B cell (primary cell): Measurements from ENCODE around the gene PAQR4. TPM values are rescaled to one million over a fixed set of nuclear protein-coding genes. Genes with fewer than 3 reads are reported as not detected.
A peak's percentile ranks its signal among the peaks of the same experiment; 100 is the strongest.

Source experiments
- ATAC-seq: fragments of 200-7000 bp; cut with Tn5 transposase; one replicate; pipeline ENCODE4 v1.10.0; 2021; ENCODE audit warnings: low read depth, mild to moderate bottlenecking, moderate number of reproducible peaks, moderate library complexity
- CTCF ChIA-PET: fragments of 350-600 bp; sonication (Branson Sonifier 250); formaldehyde crosslinking; loops from one replicate; lab custom pipeline; 2021; ENCODE audit warnings: antibody characterized with exemption, inconsistent platforms; lab: Charles Lee
- POLR2A ChIA-PET: fragments of 350-600 bp; sonication (Branson Sonifier 250); formaldehyde crosslinking; loops from one replicate; lab custom pipeline; 2021; ENCODE audit warnings: antibody characterized with exemption; lab: Charles Lee
- DNase-seq: peaks from one replicate; pipeline ENCODE4 v3.0.0; 2013
- H2AFZ ChIP-seq: 2 replicates; pipeline ENCODE4 v1.6.1; 2012; ENCODE audit warnings: mild to moderate bottlenecking, low read depth, low read length; ENCODE audit not compliant: insufficient read depth, poor library complexity, severe bottlenecking
- H3K27ac ChIP-seq, 2 donors: 1 replicate in 1 of 2; 2 replicates in 1 of 2; pipeline ENCODE4 v1.5.1; 2012 to 2013; ENCODE audit warnings: low read length in 2 of 2, mild to moderate bottlenecking in 2 of 2, moderate library complexity in 1 of 2
- H3K27me3 ChIP-seq, 4 experiments: fragments of 200-600 bp in 1 of 4; sonication (generic) in 1 of 4; replicated peaks in 1 of 4; 1 replicate in 2 of 4; 2 replicates in 2 of 4; pipeline versions ENCODE4 v1.6.1 to v1.7.0; 2013 to 2016; ENCODE audit warnings: low read length in 3 of 4, mild to moderate bottlenecking in 2 of 4, mixed read lengths in 1 of 4, moderate library complexity in 1 of 4; ENCODE audit not compliant: insufficient read depth in 4 of 4, control insufficient read depth in 3 of 4; ENCODE audit errors: control extremely low read depth in 1 of 4
- H3K36me3 ChIP-seq, 2 experiments: replicated peaks in 1 of 2; 1 replicate in 1 of 2; 2 replicates in 1 of 2; pipeline versions ENCODE4 v1.6.1 to v1.7.1; 2013; ENCODE audit warnings: low read length in 1 of 2; ENCODE audit not compliant: insufficient read depth in 2 of 2, control insufficient read depth in 1 of 2; ENCODE audit errors: control extremely low read depth in 1 of 2, extremely low read depth in 1 of 2
- H3K4me1 ChIP-seq, 2 donors: fragments of 200-600 bp in 1 of 2; sonication (generic) in 1 of 2; 1 replicate in 1 of 2; 2 replicates in 1 of 2; pipeline versions ENCODE4 v1.5.1 to v1.6.1; 2013 to 2017; ENCODE audit warnings: low read length in 2 of 2; ENCODE audit not compliant: control insufficient read depth in 2 of 2, insufficient read depth in 2 of 2
- H3K4me2 ChIP-seq: replicated peaks from 2 replicates; pipeline ENCODE3; 2012; ENCODE audit warnings: mild to moderate bottlenecking, low read depth, low read length; ENCODE audit not compliant: poor library complexity, severe bottlenecking
- H3K4me3 ChIP-seq, 5 experiments: fragments of 200-600 bp in 1 of 5; sonication (generic) in 1 of 5; 1 replicate in 3 of 5; 2 replicates in 2 of 5; pipeline versions ENCODE4 v1.5.1 to v1.7.0; 2011 to 2016; ENCODE audit warnings: low read length in 4 of 5, mild to moderate bottlenecking in 4 of 5, low read depth in 2 of 5, control low read depth in 1 of 5, moderate library complexity in 1 of 5; ENCODE audit not compliant: insufficient read depth in 1 of 5; ENCODE audit errors: control extremely low read depth in 1 of 5, extremely low read depth in 1 of 5
- H3K79me2 ChIP-seq: fragments of 200-600 bp; sonication (generic); one replicate; pipeline ENCODE4 v1.6.0; 2016; ENCODE audit warnings: low read length; ENCODE audit not compliant: control insufficient read depth, insufficient read depth
- H3K9ac ChIP-seq: fragments of 200-600 bp; sonication (generic); 2 replicates; pipeline ENCODE4 v1.6.1; 2017; ENCODE audit warnings: mild to moderate bottlenecking, low read length, moderate library complexity
- H3K9me3 ChIP-seq, 3 donors: one replicate each; pipeline versions ENCODE4 v1.6.1 to v1.7.1; 2013; ENCODE audit warnings: low read length in 2 of 3; ENCODE audit not compliant: control insufficient read depth in 2 of 3, insufficient read depth in 1 of 3; ENCODE audit errors: control extremely low read depth in 1 of 3
- H4K20me1 ChIP-seq: 2 replicates; pipeline ENCODE4 v1.6.0; 2012; ENCODE audit warnings: mild to moderate bottlenecking, low read length; ENCODE audit not compliant: insufficient read depth, control insufficient read depth, poor library complexity, severe bottlenecking
- H3K27ac Mint-ChIP-seq: one replicate; pipeline ENCODE4 v1.8.0; 2021; ENCODE audit warnings: mixed read lengths
- H3K27me3 Mint-ChIP-seq: one replicate; pipeline ENCODE4 v1.8.0; 2021; ENCODE audit warnings: mixed read lengths
- H3K4me1 Mint-ChIP-seq: one replicate; pipeline ENCODE4 v1.8.0; 2021; ENCODE audit warnings: mixed read lengths
- H3K4me3 Mint-ChIP-seq: one replicate; pipeline ENCODE4 v1.8.0; 2021; ENCODE audit warnings: mixed read lengths
- H3K9me3 Mint-ChIP-seq: one replicate; pipeline ENCODE4 v1.8.0; 2022; ENCODE audit warnings: mixed read lengths; ENCODE audit not compliant: insufficient read depth
- CTCF ChIP-seq: fragments of 200-600 bp; IDR thresholded peaks from one replicate; pipeline ENCODE4 v1.8.0; 2022; ENCODE audit warnings: antibody characterized with exemption, mild to moderate bottlenecking
- EZH2 ChIP-seq: IDR thresholded peaks from 2 replicates; pipeline ENCODE4 v1.6.1; 2012; ENCODE audit warnings: borderline replicate concordance, low read depth, mild to moderate bottlenecking, moderate library complexity, low read length; ENCODE audit not compliant: insufficient read depth, poor library complexity, severe bottlenecking
- WGBS: methylation state at CpG from one replicate; pipeline ENCODE4 v1.1.5; 2013; ENCODE audit warnings: missing lambda C conversion rate; ENCODE audit not compliant: insufficient coverage; 5-methylcytosine and 5-hydroxymethylcytosine counted together
- intact Hi-C: fragments of 100-400 bp; cut with micrococcal nuclease; formaldehyde crosslinking; loops from one replicate; pipeline ENCODE4 v1.10.0; 2022
- polyA plus RNA-seq: library from polyadenylated mRNA; depleted of rRNA; stranded (reverse); fragments of >200 nt; gene quantifications from 2 replicates; pipeline ENCODE4 v1.2.3, GENCODE V29; 2012
- total RNA-seq, 2 donors: library from RNA; stranded (reverse); fragments of 120-200 nt in 1 of 2; gene quantifications; 1 replicate in 1 of 2; 2 replicates in 1 of 2; pipeline versions ENCODE4 v1.2.3 to v1.2.4, GENCODE V29; 2013 to 2022

The PAQR4 gene
- total and polyA plus RNA-seq, 2 donors (not counting 1 experiment from before 2014, with no cell fraction given) = 2.6 to 2.8 TPM

- ATAC-seq = peak; percentile 69
These were observed 49.5 kb upstream of the PAQR4 start for GRCh38 chr16:2919511-2920255.

More at GRCh38 chr16:2919511-2920255, 49.5 kb upstream of the PAQR4 start:
- Histone ChIP-seq H3K9me3 (no peaks in the 10 kb centered on the region), H3K4me2 (no peak overlapping the region), H3K4me1 (peaks cover 0 to 3% of the 10 kb centered on the region in 2 donors), H2AFZ (no peak overlapping the region), H3K79me2 (peaks cover 8% of the 10 kb centered on the region), H3K4me3 (no peak overlapping the region), H3K27ac (no peak overlapping the region), H3K9ac (no peak overlapping the region), H3K27me3 (no peaks in the 10 kb centered on the region), H4K20me1 (no peaks in the 10 kb centered on the region), H3K36me3 (peaks cover 0 to 3% of the 10 kb centered on the region in 2 experiments)
- Mint-ChIP-seq H3K4me3 (no peak overlapping the region), H3K4me1 (peaks cover 2% of the 10 kb centered on the region), H3K27me3 (no peaks in the 10 kb centered on the region), H3K9me3 (no peaks in the 10 kb centered on the region), H3K27ac (no peak overlapping the region)
- POLR2A ChIA-PET = no interaction called here
- WGBS = 21% methylated on average over 6 of the region's 13 CpGs
- peak; percentile 80 for DNase-seq
- CTCF ChIA-PET = interaction anchor here (0.7 to 6.3 kb wide), 13 partner anchors 8 to 217 kb away, joined by 3 to 61 read pairs (median 7); partner anchors contain the start of genes FLYWCH1 and FLYWCH2
- intact Hi-C loops = loop anchor here (1.0 kb wide), 3 partner anchors 8 to 44 kb away; partner anchors contain the start of gene FLYWCH1
- TF ChIP-seq CTCF (peak; percentile 96), EZH2 (no peak)
